ENCODE measurements around the gene APLNR. TPM values are rescaled to one million over a fixed set of nuclear protein-coding genes. Genes with fewer than 3 reads are reported as not detected.

The APLNR gene
- total and polyA plus RNA-seq, 2 donors (not counting 3 experiments of a cell fraction or from before 2014, with no cell fraction given), result 0.04 to 0.38 TPM

DNA sequence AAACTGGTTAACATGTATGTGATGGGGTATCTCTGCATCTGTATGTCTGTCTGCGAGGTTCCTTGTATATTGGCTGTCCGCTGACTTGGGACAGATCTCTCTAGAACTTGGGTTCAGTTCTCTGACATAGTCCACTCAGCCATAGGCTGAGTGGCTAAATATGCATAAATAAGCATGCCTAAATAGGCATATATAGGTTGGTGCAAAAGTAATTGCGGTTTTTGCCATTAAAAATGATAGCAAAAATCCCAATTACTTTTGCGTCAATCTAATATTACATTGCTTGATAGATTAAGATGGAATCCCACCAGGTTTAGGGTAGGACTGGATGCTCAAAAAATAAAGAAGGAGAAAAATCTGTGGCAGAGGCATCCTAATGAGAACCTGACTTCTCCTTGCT is 46.5 kb downstream of the APLNR start:
- DNase-seq (ENCODE audit: low read depth, low spot score) (no peak), FAIRE-seq (no peak)
- intact Hi-C loops (cut with micrococcal nuclease) (no loop called here), dilution Hi-C loops (cut with MboI; ENCODE audit: extremely low pct_ligation_motif_present, low sequenced_read_pairs) (no loop called here)
- Histone ChIP-seq H3K9me1 (replicated peaks; ENCODE audit: control insufficient read depth, extremely low read depth, insufficient read depth, low read length) (no peaks in the 10 kb centered on the region), H3K9ac (replicated peaks; ENCODE audit: extremely low read depth, insufficient read depth, low read length) (no peak overlapping the region), H3K9me3 (replicated peaks; ENCODE audit: control insufficient read depth, insufficient read depth, low read length) (no peaks in the 10 kb centered on the region), H2AFZ (ENCODE audit: low read depth, low read length) (no peak overlapping the region), H3K36me3 (ENCODE audit: control insufficient read depth in 2 of 2, extremely low read depth in 1 of 2, insufficient read depth in 2 of 2, low read length in 2 of 2) (no peaks in the 10 kb centered on the region), H3K4me3 (replicated peaks in 1 of 3; ENCODE audit: insufficient read depth in 1 of 3, low read depth in 1 of 3, low read length in 3 of 3) (no peak overlapping the region), H3K27me3 (ENCODE audit: control insufficient read depth in 2 of 2, insufficient read depth in 2 of 2, low read length in 2 of 2) (peaks cover 2 to 4% of the 10 kb centered on the region in 2 experiments), H3K4me1 (ENCODE audit: control insufficient read depth, extremely low read depth, insufficient read depth, low read length) (no peaks in the 10 kb centered on the region), H3K4me2 (ENCODE audit: insufficient read depth, low read length) (no peak overlapping the region), H4K20me1 (replicated peaks; ENCODE audit: control insufficient read depth, extremely low read depth, insufficient read depth, low read length) (no peaks in the 10 kb centered on the region), H3K27ac (ENCODE audit: insufficient read depth, low read depth, low read length) (no peak overlapping the region), H3K79me2 (ENCODE audit: control insufficient read depth, insufficient read depth, low read length) (no peaks in the 10 kb centered on the region)
- TF ChIP-seq EZH2 (IDR thresholded peaks at IDR 0.05; ENCODE audit: borderline replicate concordance, low read depth, low read length, severe bottlenecking) (no peak), JUN (IDR thresholded peaks at IDR 0.05; ENCODE audit: borderline replicate concordance, insufficient read depth, insufficient read length, low read depth) (no peak), FOS (IDR thresholded peaks at IDR 0.05; ENCODE audit: borderline replicate concordance, insufficient read depth, low read length) (no peak), POLR2A (IDR thresholded peaks at IDR 0.05; ENCODE audit: low read depth, low read length) (no peak), GATA2 (IDR thresholded peaks at IDR 0.05; ENCODE audit: insufficient read depth, insufficient read length, low read depth, low read length) (no peak), MYC (IDR thresholded peaks at IDR 0.05; ENCODE audit: low read depth, low read length) (no peak)
- TF ChIP-seq, protein P1, sequence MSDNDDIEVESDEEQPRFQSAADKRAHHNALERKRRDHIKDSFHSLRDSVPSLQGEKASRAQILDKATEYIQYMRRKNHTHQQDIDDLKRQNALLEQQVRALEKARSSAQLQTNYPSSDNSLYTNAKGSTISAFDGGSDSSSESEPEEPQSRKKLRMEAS (IDR thresholded peaks at IDR 0.05; ENCODE audit: insufficient read depth, insufficient read length), result no peak
- TF ChIP-seq, protein P2, sequence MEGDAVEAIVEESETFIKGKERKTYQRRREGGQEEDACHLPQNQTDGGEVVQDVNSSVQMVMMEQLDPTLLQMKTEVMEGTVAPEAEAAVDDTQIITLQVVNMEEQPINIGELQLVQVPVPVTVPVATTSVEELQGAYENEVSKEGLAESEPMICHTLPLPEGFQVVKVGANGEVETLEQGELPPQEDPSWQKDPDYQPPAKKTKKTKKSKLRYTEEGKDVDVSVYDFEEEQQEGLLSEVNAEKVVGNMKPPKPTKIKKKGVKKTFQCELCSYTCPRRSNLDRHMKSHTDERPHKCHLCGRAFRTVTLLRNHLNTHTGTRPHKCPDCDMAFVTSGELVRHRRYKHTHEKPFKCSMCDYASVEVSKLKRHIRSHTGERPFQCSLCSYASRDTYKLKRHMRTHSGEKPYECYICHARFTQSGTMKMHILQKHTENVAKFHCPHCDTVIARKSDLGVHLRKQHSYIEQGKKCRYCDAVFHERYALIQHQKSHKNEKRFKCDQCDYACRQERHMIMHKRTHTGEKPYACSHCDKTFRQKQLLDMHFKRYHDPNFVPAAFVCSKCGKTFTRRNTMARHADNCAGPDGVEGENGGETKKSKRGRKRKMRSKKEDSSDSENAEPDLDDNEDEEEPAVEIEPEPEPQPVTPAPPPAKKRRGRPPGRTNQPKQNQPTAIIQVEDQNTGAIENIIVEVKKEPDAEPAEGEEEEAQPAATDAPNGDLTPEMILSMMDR (IDR thresholded peaks at IDR 0.05; ENCODE audit: extremely low read depth in 1 of 2, insufficient read depth in 1 of 2, low read depth in 1 of 2, low read length in 2 of 2), result no peak
- CTCF ChIA-PET, result no interaction called here
- POLR2A ChIA-PET, result no interaction called here
- BruUV-seq (replicated peaks), result no TSS peak

Other genes with a start within 250 kb of the APLNR start
- not detected in 2 replicates for gene OR5AK2, start 248.3 kb downstream of the APLNR start, total RNA-seq
- gene OR5AK2, start 248.3 kb downstream of the APLNR start, polyA plus RNA-seq, result not detected in 2 replicates
- gene LRRC55, start 55.3 kb downstream of the APLNR start, total RNA-seq, result not detected in 2 replicates
- not detected in 2 replicates for gene LRRC55, start 55.3 kb downstream of the APLNR start, polyA plus RNA-seq
- 93.6 and 111 TPM in 2 replicates for gene TNKS1BP1, start 87.7 kb upstream of the APLNR start, total RNA-seq
- 48.9 and 54.6 TPM in 2 replicates for gene TNKS1BP1, start 87.7 kb upstream of the APLNR start, polyA plus RNA-seq
- 140 and 146 TPM in 2 replicates for gene SSRP1, start 98.6 kb upstream of the APLNR start, total RNA-seq
- gene SSRP1, start 98.6 kb upstream of the APLNR start, polyA plus RNA-seq, result 123 and 130 TPM in 2 replicates
- gene P2RX3, start 101.1 kb upstream of the APLNR start, total RNA-seq, result not detected in 2 replicates
- gene P2RX3, start 101.1 kb upstream of the APLNR start, polyA plus RNA-seq, result not detected in 2 replicates
- gene PRG3, start 143.9 kb upstream of the APLNR start, total RNA-seq, result not detected in 2 replicates
- not detected in 2 replicates for gene PRG3, start 143.9 kb upstream of the APLNR start, polyA plus RNA-seq
- gene PRG2, start 153.4 kb upstream of the APLNR start, total RNA-seq, result 0.42 and 0.55 TPM in 2 replicates
- 0.08 and 0.48 TPM in 2 replicates for gene PRG2, start 153.4 kb upstream of the APLNR start, polyA plus RNA-seq
- 68.9 and 89.4 TPM in 2 replicates for gene SLC43A3, start 189.9 kb upstream of the APLNR start, total RNA-seq
- gene SLC43A3, start 189.9 kb upstream of the APLNR start, polyA plus RNA-seq, result 104 and 124 TPM in 2 replicates
- 0.83 and 1.3 TPM in 2 replicates for gene RTN4RL2, start 223.3 kb upstream of the APLNR start, total RNA-seq
- gene RTN4RL2, start 223.3 kb upstream of the APLNR start, polyA plus RNA-seq, result 0.18 and 0.35 TPM in 2 replicates